Right lobe of liver (tissue), 6 donors: ENCODE measurements around the gene LIN52. TPM values are rescaled to one million over a fixed set of nuclear protein-coding genes. Genes with fewer than 3 reads are reported as not detected.

Source experiments
- ATAC-seq, 4 donors: fragments of 200-7000 bp; cut with Tn5 transposase; one replicate each; pipeline ENCODE4 v1.9.1; 2020; ENCODE audit warnings: mild to moderate bottlenecking in 4 of 4, moderate library complexity in 4 of 4
- DNase-seq, 3 donors: peaks; one replicate each; pipeline ENCODE4 v3.0.0-alpha.2; 2020
- H3K27ac ChIP-seq, 3 donors: fragments of 200-600 bp; one replicate each; pipeline ENCODE4 v1.8.0; 2022
- H3K27me3 ChIP-seq, 2 donors: fragments of 200-600 bp; one replicate each; pipeline ENCODE4 v1.8.0; 2022
- H3K36me3 ChIP-seq, 4 donors: fragments of 200-600 bp; sonication (generic) in 1 of 4; one replicate each; pipeline versions ENCODE4 v1.5.1 to v1.8.0; 2017 to 2022; ENCODE audit warnings: control low read depth in 1 of 4
- H3K4me1 ChIP-seq, 4 donors: fragments of 200-600 bp; sonication (generic) in 1 of 4; one replicate each; pipeline versions ENCODE4 v1.5.1 to v1.8.0; 2017 to 2022; ENCODE audit warnings: control low read depth in 1 of 4
- H3K4me3 ChIP-seq, 3 donors: fragments of 200-600 bp; one replicate each; pipeline ENCODE4 v1.8.0; 2022
- H3K9me3 ChIP-seq, 4 donors: fragments of 200-600 bp; sonication (generic) in 1 of 4; one replicate each; pipeline versions ENCODE4 v1.5.1 to v1.8.0; 2017 to 2022; ENCODE audit warnings: control low read depth in 1 of 4
- POLR2A ChIP-seq: fragments of 450-650 bp; IDR thresholded peaks from one replicate; pipeline ENCODE4 v1.6.1; 2017; ENCODE audit warnings: antibody characterized with exemption, mild to moderate bottlenecking
- WGBS: methylation state at CpG from one replicate; pipeline ENCODE4 v1.1.6; 2018; ENCODE audit warnings: low coverage, low lambda C conversion rate; ENCODE audit not compliant: insufficient coverage; ENCODE audit errors: missing lambda C conversion rate; 5-methylcytosine and 5-hydroxymethylcytosine counted together
- intact Hi-C, 2 donors: fragments of 100-400 bp; cut with DNase I; formaldehyde crosslinking; loops; one replicate each; pipeline versions ENCODE4 v1.11.2 to v1.14.1; 2022
- total RNA-seq, 6 experiments: library from RNA; depleted of rRNA in 2 of 6; stranded (reverse); fragments of >200 nt in 2 of 6; fragmentation: NEBNext Ultra II Directional in 3 of 6; extraction: Animal tissue kit (Norgen Biotek cat#: 25700) in 3 of 6; gene quantifications; one replicate each; pipeline versions ENCODE4 v1.1.0 to v1.2.4, GENCODE V29; 2016 to 2023
- TF ChIP-seq, protein P1 (sequence below), 4 donors: fragments of 200-600 bp in 3 of 4; fragments of 450-650 bp in 1 of 4; IDR thresholded peaks; one replicate each; pipeline versions ENCODE4 v1.5.1 to v1.8.0; 2016 to 2022; ENCODE audit warnings: antibody characterized with exemption in 4 of 4, mild to moderate bottlenecking in 2 of 4
- donor health status: DM: no; HTN: yes; CAD: no.
- donor health status: DM: no; HTN: no; CAD: no.
- donor health status: DM: no; HTN: no; CAD: no.
- donor health status: DM: no; HTN: yes; CAD: no.
- donor health status: DM: no; HTN: yes; CAD: no.

The LIN52 gene
- total RNA-seq, 6 experiments from 2014 or later, result 2.3 to 59.5 (median 4.8) TPM

DNA sequence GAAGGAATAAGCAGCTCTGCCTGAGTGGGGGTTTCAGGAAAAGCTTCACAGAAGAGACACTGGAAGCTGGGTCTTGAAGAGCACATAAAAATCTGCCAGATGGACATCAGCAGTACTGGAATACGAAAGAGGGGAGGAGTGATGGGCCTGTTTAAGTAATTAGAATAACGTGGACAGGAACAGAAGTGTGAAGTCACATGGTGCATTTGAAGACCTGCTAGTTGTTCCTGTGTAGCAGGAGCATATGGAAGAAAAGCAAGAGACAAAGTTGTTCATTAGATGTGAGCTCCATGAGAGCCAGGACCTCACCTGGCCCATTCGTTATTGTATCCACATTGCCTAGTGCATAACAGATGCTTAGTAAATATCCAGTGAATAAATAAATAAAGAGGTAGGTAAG, 85.2 kb downstream of the LIN52 start:
- ATAC-seq, result no peak
- DNase-seq, result no peak
- intact Hi-C loops, result no loop called here
- no peak for TF ChIP-seq POLR2A
- TF ChIP-seq, protein P1, sequence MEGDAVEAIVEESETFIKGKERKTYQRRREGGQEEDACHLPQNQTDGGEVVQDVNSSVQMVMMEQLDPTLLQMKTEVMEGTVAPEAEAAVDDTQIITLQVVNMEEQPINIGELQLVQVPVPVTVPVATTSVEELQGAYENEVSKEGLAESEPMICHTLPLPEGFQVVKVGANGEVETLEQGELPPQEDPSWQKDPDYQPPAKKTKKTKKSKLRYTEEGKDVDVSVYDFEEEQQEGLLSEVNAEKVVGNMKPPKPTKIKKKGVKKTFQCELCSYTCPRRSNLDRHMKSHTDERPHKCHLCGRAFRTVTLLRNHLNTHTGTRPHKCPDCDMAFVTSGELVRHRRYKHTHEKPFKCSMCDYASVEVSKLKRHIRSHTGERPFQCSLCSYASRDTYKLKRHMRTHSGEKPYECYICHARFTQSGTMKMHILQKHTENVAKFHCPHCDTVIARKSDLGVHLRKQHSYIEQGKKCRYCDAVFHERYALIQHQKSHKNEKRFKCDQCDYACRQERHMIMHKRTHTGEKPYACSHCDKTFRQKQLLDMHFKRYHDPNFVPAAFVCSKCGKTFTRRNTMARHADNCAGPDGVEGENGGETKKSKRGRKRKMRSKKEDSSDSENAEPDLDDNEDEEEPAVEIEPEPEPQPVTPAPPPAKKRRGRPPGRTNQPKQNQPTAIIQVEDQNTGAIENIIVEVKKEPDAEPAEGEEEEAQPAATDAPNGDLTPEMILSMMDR (IDR thresholded peaks at IDR 0.05), result no peak
- Histone ChIP-seq H3K27me3 (no peaks in the 10 kb centered on the region), H3K4me1 (no peaks in the 10 kb centered on the region), H3K4me3 (no peak overlapping the region), H3K9me3 (no peaks in the 10 kb centered on the region), H3K36me3 (no peaks in the 10 kb centered on the region), H3K27ac (no peak overlapping the region)
- 64% methylated on average over 3 of the region's 3 CpGs for WGBS

GRCh38 chr14:74176400-74176793, 91.6 kb downstream of the LIN52 start:
- WGBS, result 80% methylated on average over 2 of the region's 2 CpGs

GRCh38 chr14:74179856-74180255, 95.1 kb downstream of the LIN52 start:
- intact Hi-C loops, result no loop called here
- no peak overlapping the region for H3K4me3 ChIP-seq
- H3K9me3 ChIP-seq, result no peaks in the 10 kb centered on the region
- no peaks in the 10 kb centered on the region for H3K36me3 ChIP-seq
- H3K4me1 ChIP-seq, result peaks cover 0 to 7% (median 0%) of the 10 kb centered on the region in 4 donors
- WGBS, result 93% methylated on average over 3 of the region's 3 CpGs
- TF ChIP-seq POLR2A, result no peak
- TF ChIP-seq, protein P1 (IDR thresholded peaks at IDR 0.05), result no peak
- no peaks in the 10 kb centered on the region for H3K27me3 ChIP-seq
- DNase-seq, result no peak
- ATAC-seq, result no peak
- H3K27ac ChIP-seq, result no peak overlapping the region

More at GRCh38 chr14:74176400-74176793, 91.6 kb downstream of the LIN52 start:
- intact Hi-C loops, result no loop called here
- H3K36me3 ChIP-seq, result no peaks in the 10 kb centered on the region
- no peak for TF ChIP-seq POLR2A
- TF ChIP-seq, protein P1 (IDR thresholded peaks at IDR 0.05), result no peak
- H3K4me3 ChIP-seq, result no peak overlapping the region
- H3K27me3 ChIP-seq, result no peaks in the 10 kb centered on the region
- H3K27ac ChIP-seq, result no peak overlapping the region
- DNase-seq (no peak), ATAC-seq (peak in 1 of 4 donors; percentile 26)
- H3K4me1 ChIP-seq, result peaks cover 0 to 7% (median 0%) of the 10 kb centered on the region in 4 donors
- no peaks in the 10 kb centered on the region for H3K9me3 ChIP-seq

GRCh38 chr14:74190927-74191575, 106.3 kb downstream of the LIN52 start:
- intact Hi-C loops, result no loop called here
- TF ChIP-seq, protein P1 (IDR thresholded peaks at IDR 0.05), result no peak
- TF ChIP-seq POLR2A, result no peak
- WGBS, result 70% methylated on average over 3 of the region's 3 CpGs
- Histone ChIP-seq H3K27ac (no peak overlapping the region), H3K36me3 (no peaks in the 10 kb centered on the region), H3K9me3 (no peaks in the 10 kb centered on the region), H3K27me3 (no peaks in the 10 kb centered on the region), H3K4me3 (no peak overlapping the region), H3K4me1 (no peaks in the 10 kb centered on the region)
- DNase-seq, result no peak
- peak in 3 of 4 donors; percentile 16 to 70 (median 64) for ATAC-seq
